GM15510 (cell line): ENCODE data around the gene ATG4C.

Experiments used
- POLR2A ChIP-seq: IDR thresholded peaks from 3 replicates; pipeline ENCODE4 v1.6.1; 2011; ENCODE audit warnings: borderline replicate concordance; ENCODE audit not compliant: insufficient read length; ENCODE audit errors: extremely low read depth

The ATG4C gene

DNA sequence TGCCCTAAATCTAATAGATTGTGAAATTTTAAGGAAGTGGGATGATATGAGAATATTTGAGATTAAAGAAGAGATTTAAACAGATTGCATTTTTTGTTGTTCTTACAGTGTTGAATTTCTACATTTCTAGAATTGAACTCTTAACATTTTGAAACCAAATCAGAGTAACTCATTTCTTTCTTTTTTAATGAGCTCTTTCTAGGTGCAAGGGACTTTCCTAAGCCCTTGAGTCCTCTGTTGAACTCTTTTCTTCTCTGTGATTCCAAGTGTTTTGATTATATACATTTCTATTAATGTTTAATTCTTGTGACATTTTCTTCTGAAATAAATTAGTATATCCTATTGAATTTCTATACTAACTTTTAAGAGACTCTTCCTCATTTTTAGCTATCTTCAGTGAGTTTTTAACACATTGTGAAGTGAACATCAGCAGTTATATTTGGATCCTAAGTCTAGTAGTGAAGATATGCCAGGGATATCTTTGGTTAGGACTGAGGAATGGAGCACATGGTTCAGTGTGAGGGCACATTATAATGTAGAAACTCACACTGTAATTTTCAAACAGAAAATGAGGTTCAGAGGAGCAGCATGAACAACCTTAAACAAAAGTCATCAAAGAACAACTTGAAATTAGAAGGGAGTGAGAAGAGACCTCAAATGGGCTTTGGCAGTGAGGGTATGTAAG is 53.1 kb downstream of the ATG4C start:
- no peak for TF ChIP-seq POLR2A

GRCh38 chr1:62840555-62840954 is 56.6 kb downstream of the ATG4C start:
- no peak for TF ChIP-seq POLR2A

GRCh38 chr1:62841587-62842169 is 57.7 kb downstream of the ATG4C start:
- TF ChIP-seq POLR2A: no peak

DNA sequence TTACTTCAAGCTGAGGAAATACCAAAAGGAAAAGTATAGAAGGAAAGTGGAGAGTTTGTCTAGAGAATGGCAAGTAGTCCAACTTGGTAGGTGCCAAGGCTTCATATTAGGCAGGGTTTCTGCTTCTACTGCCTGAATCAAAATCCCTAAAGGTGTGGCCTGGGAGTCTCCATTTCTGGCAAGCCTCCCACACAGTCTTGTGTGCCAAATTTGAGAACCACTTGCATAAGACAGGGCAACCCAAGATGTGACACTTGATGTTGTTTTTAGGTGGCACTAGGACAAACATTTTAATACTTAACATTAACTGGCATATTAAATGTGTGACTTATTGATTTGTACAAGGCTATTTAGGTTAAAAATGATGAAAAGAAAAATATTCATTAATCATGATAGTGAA is 60.1 kb downstream of the ATG4C start:
- TF ChIP-seq POLR2A: no peak

GRCh38 chr1:62849031-62849430 is 65.1 kb downstream of the ATG4C start:
- TF ChIP-seq POLR2A: no peak

GRCh38 chr1:62852253-62852652 is 68.3 kb downstream of the ATG4C start:
- no peak for TF ChIP-seq POLR2A

- no peak for TF ChIP-seq POLR2A
Measured at GRCh38 chr1:62856960-62857359, 73.0 kb downstream of the ATG4C start.

DNA sequence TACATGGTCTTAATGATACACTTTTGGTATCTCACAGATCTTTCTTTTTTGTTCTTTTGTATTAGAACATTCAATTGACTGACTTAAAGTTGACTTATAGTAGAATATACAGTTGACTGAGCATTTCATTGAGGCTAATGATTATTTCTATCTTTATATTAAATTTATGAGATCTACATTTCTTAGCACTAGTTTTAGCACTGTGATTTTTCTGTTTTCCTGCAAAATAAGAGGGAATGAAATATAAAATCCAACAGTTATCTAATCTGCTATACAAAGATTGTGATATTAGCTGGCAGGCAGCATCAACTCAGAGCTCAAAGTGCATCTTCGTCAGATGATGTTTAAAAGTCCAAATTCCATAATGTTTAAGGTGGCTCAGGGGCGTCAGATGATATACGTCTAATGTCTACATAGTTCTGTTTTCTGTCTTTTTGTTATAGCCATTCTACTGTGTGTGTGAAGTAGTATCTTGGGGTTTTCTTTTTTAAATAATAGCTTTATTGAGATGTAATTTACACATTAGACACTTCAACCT is 85.4 kb downstream of the ATG4C start:
- TF ChIP-seq POLR2A: no peak

- no peak for TF ChIP-seq POLR2A
Measured at GRCh38 chr1:62870148-62870547, 86.2 kb downstream of the ATG4C start.

DNA sequence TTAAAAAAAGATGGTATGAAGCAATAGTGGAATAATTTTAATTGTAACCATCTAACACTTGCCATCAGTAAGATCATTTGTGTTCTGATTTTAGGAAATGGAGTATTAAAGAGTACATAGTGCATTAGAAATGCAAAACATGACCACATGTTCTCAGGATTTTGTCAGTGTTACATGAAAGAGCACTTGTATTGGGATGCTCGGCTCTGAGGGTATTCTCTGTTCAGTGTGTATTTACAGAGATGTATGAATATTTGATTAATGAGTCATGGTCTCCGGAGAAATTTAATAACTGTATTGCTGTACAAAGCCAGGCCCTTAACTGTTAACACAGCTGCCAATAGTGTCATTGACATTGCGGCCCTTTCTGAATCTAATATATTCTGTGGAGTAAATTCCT is 91.7 kb downstream of the ATG4C start:
- TF ChIP-seq POLR2A: no peak

DNA sequence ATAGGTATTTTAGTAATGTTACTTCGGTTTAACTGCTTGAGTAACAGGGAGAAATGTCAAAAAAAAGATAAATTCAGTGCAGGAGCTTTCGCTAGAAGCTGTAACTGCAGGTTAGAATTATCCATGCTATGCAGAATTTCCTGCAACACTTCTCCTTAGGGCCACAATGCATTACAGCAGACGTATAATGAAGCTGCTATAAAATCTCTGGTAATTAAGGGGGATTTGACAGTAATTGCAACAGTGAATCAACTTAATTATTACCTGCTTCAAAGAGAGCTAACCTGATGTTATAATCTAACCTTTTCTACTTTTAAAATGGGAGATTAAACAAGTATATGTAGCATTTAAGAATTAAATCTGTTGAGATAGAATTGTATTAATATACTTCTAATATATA is 92.6 kb downstream of the ATG4C start:
- TF ChIP-seq POLR2A: no peak

DNA sequence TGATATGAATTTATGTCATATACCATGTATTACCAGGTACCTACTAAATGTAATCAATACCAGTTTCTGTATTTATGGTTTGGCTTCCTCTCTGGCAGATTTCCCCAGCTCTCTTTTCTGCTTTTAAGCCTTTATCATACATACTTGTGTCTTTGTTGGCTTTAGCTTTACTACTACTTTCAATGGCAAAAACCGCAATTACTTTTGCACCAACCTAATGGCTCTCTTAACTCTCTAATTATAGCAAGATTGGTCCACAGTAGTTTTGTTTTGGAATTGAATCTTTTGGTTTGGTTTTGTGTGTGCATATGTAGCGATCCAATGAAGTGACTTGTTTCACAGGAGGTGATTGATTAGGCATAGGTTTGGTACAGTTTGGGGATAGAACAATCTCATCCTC is 93.6 kb downstream of the ATG4C start:
- TF ChIP-seq POLR2A: no peak

DNA sequence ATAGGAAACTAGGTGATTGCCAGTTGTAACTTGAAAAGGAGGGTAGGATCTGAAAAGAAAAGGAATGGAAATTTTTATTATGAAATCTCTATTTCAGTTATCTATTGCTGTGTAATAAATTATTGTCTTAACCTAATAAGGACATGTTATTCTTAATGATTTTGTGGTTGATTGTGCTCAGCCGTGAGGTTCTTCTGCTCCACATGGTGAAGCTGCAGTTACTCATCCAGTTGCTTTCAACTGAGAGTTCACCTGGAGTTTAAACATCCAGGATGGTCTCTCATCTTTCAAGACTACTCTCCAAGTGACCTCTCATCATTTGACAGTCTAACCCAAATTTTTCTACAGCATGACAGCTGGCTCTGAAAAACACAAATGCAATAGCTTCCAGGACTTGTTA is 96.0 kb downstream of the ATG4C start:
- no peak for TF ChIP-seq POLR2A

DNA sequence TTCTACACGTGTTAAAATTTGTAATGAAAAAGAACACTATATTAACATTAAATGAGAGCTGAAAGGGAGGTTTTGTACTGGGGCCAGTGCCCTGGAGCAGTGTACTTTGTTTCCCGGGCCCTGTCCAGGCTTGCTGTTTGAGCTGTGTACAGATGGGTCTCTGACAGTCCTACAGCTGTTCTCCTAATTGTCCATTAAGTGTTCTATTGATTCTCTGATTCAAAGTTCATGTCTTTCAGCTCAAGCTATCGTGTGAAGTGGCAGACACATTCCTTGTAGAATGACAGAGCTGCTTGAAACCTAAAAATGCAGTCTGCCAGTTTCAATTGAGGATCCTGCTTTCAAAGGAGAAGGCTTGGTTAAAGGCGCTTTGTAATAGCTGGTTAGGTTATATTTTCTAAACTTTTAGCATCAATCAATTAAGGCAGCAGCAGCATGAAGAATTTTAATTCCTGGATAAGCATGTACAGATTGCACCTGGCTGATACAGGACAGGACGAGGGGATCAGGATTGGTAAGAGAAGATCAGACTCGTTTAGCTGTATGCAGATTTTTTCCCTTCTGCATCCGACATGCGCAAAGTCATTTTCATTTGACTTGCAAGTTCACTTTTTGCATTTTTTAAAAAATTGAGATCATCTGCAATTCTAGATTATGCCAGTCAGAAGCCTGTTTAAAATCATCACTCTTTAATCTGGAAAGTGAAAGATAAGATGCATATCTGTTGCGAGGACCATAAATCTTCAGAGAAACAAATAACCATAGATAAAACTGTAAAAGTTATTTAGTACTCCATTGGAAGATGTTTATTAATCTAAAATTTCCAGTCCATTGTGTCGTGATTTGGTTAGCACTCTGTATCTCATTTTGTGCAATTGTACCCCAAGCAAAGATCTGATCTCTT is 98.5 kb downstream of the ATG4C start:
- no peak for TF ChIP-seq POLR2A

- TF ChIP-seq POLR2A: no peak
Measured at GRCh38 chr1:62884156-62884740, 100.3 kb downstream of the ATG4C start.
